ENCODE data around the gene GUCY2D.

The GUCY2D gene

GRCh38 chr17:7982666-7983065, 19.7 kb upstream of the GUCY2D start:
- no peak overlapping the region for H3K4me3 ChIP-seq (ENCODE audit: low read length)

GRCh38 chr17:7984904-7985303, 17.5 kb upstream of the GUCY2D start:
- no peak for DNase-seq (ENCODE audit: low read depth)
- TF ChIP-seq CTCF (conservative IDR thresholded peaks at IDR 0.05; ENCODE audit: low read length) = no peak
- H3K4me3 ChIP-seq (ENCODE audit: low read length) = no peak overlapping the region

More at GRCh38 chr17:7982666-7983065, 19.7 kb upstream of the GUCY2D start:
- TF ChIP-seq CTCF (conservative IDR thresholded peaks at IDR 0.05; ENCODE audit: low read length) = peak; percentile 21; the same call in 1 of the 2 replicates
- DNase-seq (ENCODE audit: low read depth) = peak; percentile 12

- no peak for TF ChIP-seq CTCF (conservative IDR thresholded peaks at IDR 0.05; ENCODE audit: low read length)
- no peak overlapping the region for H3K4me3 ChIP-seq (ENCODE audit: low read length)
- no peak for DNase-seq (ENCODE audit: low read depth)
Observed at GRCh38 chr17:7987112-7987893, 15.1 kb upstream of the GUCY2D start.

GRCh38 chr17:7988750-7989178, 13.7 kb upstream of the GUCY2D start:
- TF ChIP-seq CTCF (conservative IDR thresholded peaks at IDR 0.05; ENCODE audit: low read length) = peak; percentile 67
- DNase-seq (ENCODE audit: low read depth) = peak; percentile 82
- H3K4me3 ChIP-seq (ENCODE audit: low read length) = no peak overlapping the region

GRCh38 chr17:7989781-7990655, 12.4 kb upstream of the GUCY2D start:
- H3K4me3 ChIP-seq (ENCODE audit: low read length) = peak overlapping the region; percentile 56
- DNase-seq (ENCODE audit: low read depth) = peak; percentile 61
- TF ChIP-seq CTCF (conservative IDR thresholded peaks at IDR 0.05; ENCODE audit: low read length) = peak; percentile 81

- no peak for TF ChIP-seq CTCF (conservative IDR thresholded peaks at IDR 0.05; ENCODE audit: low read length)
- DNase-seq (ENCODE audit: low read depth) = peak; percentile 65
- no peak overlapping the region for H3K4me3 ChIP-seq (ENCODE audit: low read length)
Observed at GRCh38 chr17:7992516-7992915, 9.9 kb upstream of the GUCY2D start.
